HG03460 (cell line): ENCODE data around the gene TPST2.
"Not testable (repeated sequence)": the region's sequence is repeated elsewhere in the genome, so short reads cannot be mapped to it uniquely, and the experiment has no call there.

ENCODE experiments used
- ATAC-seq: cut with Tn5 transposase; IDR thresholded peaks from one replicate; pipeline ENCODE4 v1.9.1; 2021; ENCODE audit not compliant: unreplicated experiment

Gene TPST2

GRCh38 chr22:26589845-26590736 lies at the start of gene TPST2:
TPST2 (minus strand) TSS chr22:26590132; CDS start chr22:26541630, 48,502 bp downstream.
- ATAC-seq: peak; percentile 48

DNA sequence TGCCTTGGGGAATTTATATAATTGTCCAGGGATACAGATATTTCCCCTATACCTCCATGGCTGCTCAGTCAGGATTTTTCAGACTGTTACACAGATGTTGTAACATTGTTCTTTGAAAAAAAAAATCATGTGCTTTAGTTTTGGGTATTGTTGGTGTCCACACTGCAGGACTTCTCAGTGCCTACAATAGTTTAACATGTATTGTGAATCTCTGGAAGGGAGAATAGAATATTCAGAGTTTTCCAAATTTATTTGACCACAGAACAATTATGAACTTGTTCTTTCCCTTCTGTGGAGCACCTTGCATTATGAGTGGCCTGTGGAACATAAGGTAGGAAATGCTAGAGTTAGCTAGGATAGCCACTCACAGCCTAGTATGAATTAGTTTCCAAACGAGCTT lies 46.4 kb upstream of the TPST2 start:
- ATAC-seq: no peak

DNA sequence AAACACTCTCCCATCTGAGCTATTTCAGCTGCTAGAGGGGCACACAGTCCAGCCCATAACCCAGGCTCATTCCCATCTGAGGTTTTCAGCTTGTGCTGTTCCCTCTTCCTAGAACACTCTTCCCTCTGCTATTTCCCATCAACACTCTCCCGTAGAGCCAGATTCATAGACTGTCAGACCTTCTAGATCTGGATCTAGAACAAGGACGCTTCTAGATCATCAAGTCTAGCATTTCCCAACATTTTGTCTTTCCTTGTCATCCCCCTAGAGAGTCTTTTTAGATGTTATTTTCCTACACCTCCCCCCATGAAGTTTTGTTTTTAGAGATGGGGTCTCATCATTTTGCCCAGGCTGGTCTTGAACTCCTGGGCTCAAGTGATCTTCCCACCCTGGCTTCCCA lies 45.2 kb upstream of the TPST2 start:
- ATAC-seq: no peak

DNA sequence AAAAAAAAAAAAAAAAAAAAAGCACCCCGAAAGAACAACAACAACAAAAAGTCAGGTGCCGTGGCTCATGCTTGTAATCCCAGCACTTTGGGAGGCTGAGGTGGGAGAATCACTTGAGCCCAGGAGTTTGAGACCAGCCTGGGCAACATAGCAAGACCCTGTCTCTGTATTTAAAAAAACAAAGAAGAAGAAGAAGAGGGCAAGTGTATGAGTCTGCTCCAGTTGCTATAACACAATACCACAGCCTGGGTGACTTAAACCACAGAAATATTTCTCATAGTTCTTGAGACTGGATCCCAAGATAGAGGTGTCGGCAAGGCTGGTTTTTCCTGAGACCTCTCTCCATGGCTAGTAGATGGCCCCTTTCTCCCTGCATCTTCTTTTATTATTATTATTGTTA lies 44.3 kb upstream of the TPST2 start:
- ATAC-seq: no peak

DNA sequence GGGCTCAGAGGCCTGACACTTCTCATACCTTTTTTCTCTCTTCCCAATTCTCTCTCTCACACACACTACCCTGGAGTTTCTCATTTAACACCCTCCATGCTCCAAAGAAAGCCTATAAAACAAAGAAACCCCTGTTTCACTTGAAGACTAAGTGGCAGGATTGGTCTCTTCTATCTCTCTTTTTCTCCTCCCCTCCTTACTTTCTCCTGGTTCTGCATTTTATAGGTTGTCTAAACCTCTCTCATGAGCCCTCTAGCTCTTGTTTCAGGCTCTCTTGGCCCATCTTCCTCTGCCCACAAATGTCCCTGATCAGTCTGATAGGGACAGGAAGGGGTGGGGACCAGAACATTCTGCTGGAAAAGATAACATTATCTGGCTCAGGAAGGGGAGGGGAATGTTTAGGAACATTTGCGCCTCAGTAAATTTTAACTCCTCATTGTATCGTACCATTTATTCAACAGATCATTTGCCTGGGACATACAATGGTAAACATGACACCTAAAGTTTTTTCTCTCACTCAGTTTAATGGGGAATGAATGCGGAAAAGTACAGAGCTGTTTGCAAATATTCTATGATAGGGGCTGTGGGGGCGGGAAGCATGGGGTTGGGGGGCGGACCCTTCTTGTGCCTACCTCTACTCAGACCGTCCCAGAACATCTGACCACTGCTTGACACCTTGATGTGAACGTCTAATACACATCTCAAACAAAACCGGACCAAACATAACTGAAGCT lies 42.7 kb upstream of the TPST2 start:
- ATAC-seq: no peak

DNA sequence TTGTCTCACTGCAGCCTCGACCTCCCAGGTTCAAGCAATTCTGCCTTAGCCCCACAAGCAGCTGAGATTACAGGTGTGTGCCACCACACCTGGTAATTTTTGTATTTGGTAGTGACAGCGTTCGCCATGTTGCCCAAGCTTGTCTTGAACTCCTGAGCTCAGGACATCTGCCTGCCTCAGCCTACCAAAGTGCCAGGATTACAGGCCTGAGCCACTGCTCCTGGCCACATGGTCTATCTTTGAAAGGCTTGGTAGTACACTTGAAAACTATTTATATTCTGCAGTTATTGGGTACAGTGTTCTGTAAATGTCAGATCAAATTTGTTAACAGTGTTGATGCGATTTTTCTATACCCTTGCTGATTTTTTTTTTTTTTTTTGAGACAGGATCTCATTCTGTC lies 41.4 kb upstream of the TPST2 start:
- ATAC-seq: no peak

DNA sequence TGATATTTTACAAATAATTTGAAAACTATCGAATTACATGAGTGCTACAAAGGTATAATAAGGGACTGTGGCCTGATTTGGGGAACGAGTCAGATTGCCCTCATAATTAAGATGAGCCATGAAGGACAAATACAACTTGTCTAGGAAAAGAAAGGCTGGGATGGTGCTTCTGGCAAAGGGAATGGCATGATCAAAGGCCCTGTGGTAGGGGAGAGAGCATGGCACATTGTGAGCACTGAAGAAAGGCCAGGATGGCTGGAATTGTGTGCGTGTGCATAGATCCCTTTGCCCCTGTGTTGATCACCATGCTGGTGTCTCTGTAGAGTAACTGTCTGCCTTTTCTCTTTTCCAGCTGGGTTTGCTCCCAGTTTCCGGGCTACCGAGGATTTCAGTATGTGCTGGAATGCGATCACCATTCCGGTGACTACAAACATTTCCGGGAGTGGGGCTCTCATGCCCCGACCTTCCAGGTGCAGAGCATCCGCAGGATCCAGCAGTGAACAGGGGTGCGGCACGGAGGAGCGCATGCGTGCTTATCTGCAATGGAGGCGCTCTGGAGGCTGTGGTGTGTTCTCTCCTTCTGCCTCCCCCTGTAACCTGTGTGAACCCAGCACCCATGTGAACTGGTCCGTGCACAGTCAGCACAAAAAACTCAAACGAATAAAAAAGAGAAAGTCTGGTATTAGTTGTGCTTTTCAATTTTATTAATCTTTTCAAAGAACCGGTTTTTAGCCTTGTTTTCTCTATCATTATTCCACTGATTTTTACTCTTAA lies 40.2 kb upstream of the TPST2 start:
- no peak for ATAC-seq

GRCh38 chr22:26624803-26625202 lies 34.9 kb upstream of the TPST2 start:
- no peak for ATAC-seq

DNA sequence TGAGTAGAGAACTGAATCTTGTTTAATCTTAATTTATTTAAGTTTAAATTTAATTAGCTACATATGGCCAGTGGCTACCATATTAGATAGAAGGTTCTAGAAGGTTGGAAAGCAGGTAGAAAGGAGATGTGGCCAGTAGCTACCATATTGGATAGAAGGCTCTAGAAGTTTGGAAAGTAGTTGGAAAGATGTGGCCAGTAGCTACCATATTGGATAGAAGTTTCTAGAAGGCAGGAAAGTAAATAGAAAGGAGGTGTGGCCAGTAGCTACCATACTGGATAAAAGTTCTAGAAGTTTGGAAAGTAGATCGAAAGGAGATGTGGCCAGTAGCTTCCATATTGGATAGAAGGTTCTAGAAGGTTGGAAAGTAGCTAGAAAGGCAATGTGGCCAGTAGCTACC lies 34.1 kb upstream of the TPST2 start:
- no peak for ATAC-seq

DNA sequence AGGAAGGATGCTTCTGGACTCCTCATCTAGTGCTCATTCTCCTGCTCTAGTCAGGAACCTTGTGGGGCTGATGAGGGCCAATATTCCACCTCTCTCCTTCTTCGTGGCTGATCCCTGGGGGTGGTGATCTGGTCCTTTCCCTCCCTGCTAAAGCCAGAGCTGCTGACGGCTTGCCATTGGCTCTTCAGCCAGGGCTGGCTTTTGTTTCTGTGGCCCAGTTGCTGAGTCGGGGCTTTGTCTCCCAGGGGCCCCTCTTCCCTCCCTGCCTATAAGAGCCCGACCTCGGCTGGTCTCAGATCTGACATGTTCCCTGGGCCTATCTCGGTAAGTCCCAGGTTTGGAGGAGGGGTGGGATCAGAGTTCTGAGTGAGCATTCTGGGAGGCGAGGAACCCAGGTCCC lies 31.7 kb upstream of the TPST2 start, which contains the start of gene CRYBA4:
CRYBA4 (plus strand) TSS at position 301 of the 400 bp plus-strand sequence. CDS start 634 bp downstream, outside the sequence.
- no peak for ATAC-seq

- ATAC-seq: no peak
These were observed 30.3 kb upstream of the TPST2 start for GRCh38 chr22:26620197-26620596.

- no peak for ATAC-seq
These were observed 29.6 kb upstream of the TPST2 start for GRCh38 chr22:26619510-26619909.

DNA sequence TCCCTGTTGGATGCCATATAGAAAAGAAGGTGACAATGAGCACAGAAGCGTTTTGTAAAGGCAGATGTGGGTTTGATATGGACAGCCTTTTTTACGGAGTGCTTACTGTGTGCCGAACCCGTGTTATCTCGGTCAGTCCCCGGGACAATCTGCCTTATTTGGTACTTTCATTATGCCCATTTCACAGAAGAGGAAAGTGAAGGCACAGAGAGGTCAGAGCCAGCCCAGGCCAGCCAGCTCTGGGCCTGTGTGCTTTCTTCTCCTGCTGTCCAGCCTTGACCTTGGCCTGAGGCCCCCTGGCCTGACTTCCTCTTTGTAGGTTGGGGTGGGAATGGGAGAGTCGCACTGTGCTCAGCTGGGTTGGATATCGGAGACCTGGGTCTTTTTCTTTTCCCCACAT lies 28.5 kb upstream of the TPST2 start:
- ATAC-seq: no peak

DNA sequence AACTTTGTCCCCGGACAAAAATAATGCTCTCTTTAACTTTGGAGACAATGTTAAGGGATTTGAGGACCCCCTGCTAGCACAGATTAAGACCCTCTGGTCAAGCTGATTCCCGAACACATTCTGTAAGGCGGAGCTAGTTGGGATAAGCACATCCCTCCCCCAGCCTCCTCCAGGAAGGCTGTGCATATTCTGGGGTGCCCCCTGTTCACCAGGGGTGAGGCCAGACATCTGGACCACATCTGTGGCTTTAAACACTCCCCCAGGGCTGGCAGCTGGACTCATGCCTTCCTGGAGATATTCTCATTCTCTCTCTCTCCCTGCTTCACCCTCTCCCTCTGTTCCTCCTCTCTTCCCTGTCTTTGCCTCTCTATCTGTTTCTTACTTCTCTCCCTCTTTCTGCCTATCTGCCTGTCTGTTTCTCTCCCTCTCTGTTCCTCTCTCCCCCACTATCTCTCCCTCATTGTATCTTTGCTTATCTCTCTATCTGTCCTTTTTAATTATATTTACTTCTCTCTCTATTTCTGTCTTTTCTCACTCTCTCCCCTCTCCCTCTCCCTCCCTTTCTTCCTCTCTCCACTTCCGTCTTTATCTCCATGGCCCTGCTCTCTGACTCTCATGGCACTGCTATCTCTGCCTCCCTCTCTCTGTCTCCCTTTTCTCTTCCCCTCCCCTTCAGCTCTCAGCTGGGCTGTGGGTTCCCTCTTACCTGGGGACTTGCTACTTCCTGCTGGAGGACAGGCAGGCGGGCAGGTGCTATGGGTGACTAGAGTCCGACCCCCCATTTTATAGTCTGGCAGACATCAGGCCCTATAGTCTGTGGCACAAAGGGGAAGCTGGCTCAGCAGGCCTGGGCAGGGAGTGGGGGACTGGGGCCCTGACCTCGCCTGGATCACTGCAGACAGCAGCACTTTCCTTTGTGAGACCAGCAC lies 27.6 kb upstream of the TPST2 start, which contains the start of gene CRYBB1:
CRYBB1 (minus strand) TSS at position 757 of the 929 bp plus-strand sequence. CDS start 1,708 bp downstream, outside the sequence.
- ATAC-seq: no peak

GRCh38 chr22:26616650-26617049 lies 26.7 kb upstream of the TPST2 start:
- ATAC-seq: no peak

- ATAC-seq: no peak
These were observed 26.0 kb upstream of the TPST2 start for GRCh38 chr22:26615830-26616435.

DNA sequence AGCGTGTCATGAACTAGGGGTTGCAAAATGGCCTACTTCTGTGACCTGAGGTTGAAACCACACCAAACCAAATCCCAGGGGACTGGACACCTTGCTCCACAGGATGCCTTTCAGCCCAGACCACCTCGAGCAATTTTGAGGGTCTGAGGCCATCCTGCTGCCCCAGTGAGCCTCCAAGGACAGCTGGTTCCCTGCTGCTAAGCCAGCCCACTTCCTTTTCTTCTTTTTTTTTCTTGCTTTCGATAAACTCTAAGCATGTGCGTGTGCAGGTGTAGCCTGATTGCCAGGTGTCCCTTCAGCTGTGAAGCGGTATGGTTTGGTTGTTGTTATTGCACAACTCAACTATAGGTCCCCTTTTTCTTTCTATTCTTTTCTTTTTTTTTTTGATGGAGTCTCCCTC lies 25.2 kb upstream of the TPST2 start:
- ATAC-seq: no peak

- no peak for ATAC-seq
These were observed 24.4 kb upstream of the TPST2 start for GRCh38 chr22:26614322-26614721.

DNA sequence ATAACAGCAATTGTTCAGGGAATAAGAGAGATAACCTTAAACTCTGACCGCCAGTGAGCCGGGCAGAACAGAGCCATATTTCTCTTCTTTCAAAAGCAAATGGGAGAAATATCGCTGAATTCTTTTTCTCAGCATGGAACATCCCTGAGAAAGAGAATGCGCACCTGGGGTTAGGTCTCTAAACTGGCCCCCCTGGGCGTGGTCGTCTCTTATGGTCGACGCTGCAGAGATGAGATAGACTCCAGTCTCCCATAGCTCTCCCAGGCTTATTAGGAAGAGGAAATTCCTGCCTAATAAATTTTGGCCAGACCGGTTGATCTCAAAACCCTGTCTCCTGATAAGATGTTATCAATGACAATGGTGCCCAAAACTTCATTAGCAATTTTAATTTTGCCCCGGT lies 23.8 kb upstream of the TPST2 start:
- not testable (repeated sequence) for ATAC-seq

- ATAC-seq: no peak
These were observed 22.7 kb upstream of the TPST2 start for GRCh38 chr22:26612652-26613051.
